HepG2 (cell line): ENCODE results near the gene ING1. TPM values are rescaled to one million over a fixed set of nuclear protein-coding genes. Genes with fewer than 3 reads are reported as not detected.

Experiments used
- ARNT2 ChIP-seq: sonication (generic); formaldehyde crosslinking; IDR thresholded peaks from 2 replicates; pipeline ENCODE4 v1.8.0; 2022; ENCODE audit warnings: mild to moderate bottlenecking, low read depth, missing genetic modification reagents, moderate library complexity
- CCAR2 ChIP-seq: fragments of 200-400 bp; formaldehyde crosslinking; optimal IDR thresholded peaks from 2 replicates; pipeline ENCODE3; 2018; ENCODE audit warnings: low read depth, mild to moderate bottlenecking, low read length, moderate library complexity
- ELK4 ChIP-seq: sonication (generic); formaldehyde crosslinking; IDR thresholded peaks from 2 replicates; pipeline ENCODE4 v1.9.0; 2021; ENCODE audit warnings: missing genetic modification reagents, borderline replicate concordance
- HHEX ChIP-seq: IDR thresholded peaks from 2 replicates; pipeline ENCODE4 v1.6.1; 2016; ENCODE audit warnings: control low read depth
- HMG20B ChIP-seq: conservative IDR thresholded peaks from 2 replicates; pipeline ENCODE4 v1.6.1; 2016; ENCODE audit warnings: missing genetic modification reagents, missing compliant biosample characterization
- JDP2 ChIP-seq: sonication (generic); formaldehyde crosslinking; IDR thresholded peaks from 2 replicates; pipeline ENCODE4 v1.8.1; 2022; ENCODE audit warnings: missing genetic modification reagents, borderline replicate concordance
- KLF9 ChIP-seq: IDR thresholded peaks from 2 replicates; pipeline ENCODE4 v1.6.1; 2016; ENCODE audit warnings: low read depth
- MAFK ChIP-seq, 2 experiments: IDR thresholded peaks in 1 of 2; conservative IDR thresholded peaks in 1 of 2; 2 replicates each; pipeline ENCODE4 v1.6.1; 2011; ENCODE audit warnings: improper control_type of control experiment in 2 of 2, low read length in 2 of 2
- MLXIP ChIP-seq: sonication (generic); formaldehyde crosslinking; IDR thresholded peaks from 2 replicates; pipeline ENCODE4 v1.9.0; 2021; ENCODE audit warnings: missing genetic modification reagents, borderline replicate concordance
- MTF1 ChIP-seq: sonication (generic); formaldehyde crosslinking; IDR thresholded peaks from 2 replicates; pipeline ENCODE4 v1.5.0; 2020; ENCODE audit warnings: missing genetic modification reagents
- MXD1 ChIP-seq: sonication (generic); formaldehyde crosslinking; IDR thresholded peaks from 2 replicates; pipeline ENCODE4 v1.4.0; 2020; ENCODE audit warnings: mild to moderate bottlenecking, missing genetic modification reagents
- NFE2L2 ChIP-seq: fragments of 150-350 bp; IDR thresholded peaks from 2 replicates; pipeline ENCODE4 v1.6.1; 2014; ENCODE audit warnings: low read length
- POLR2AphosphoS5 ChIP-seq: IDR thresholded peaks from 2 replicates; pipeline ENCODE4 v1.6.1; 2012; ENCODE audit warnings: low read depth, low read length
- RELA ChIP-seq: sonication (generic); formaldehyde crosslinking; IDR thresholded peaks from 2 replicates; pipeline ENCODE4 v1.4.0; 2020; ENCODE audit warnings: missing genetic modification reagents
- SNAPC5 ChIP-seq: sonication (generic); formaldehyde crosslinking; IDR thresholded peaks from 2 replicates; pipeline ENCODE4 v1.8.1; 2023; ENCODE audit warnings: mild to moderate bottlenecking, missing genetic modification reagents, borderline replicate concordance
- SYNCRIP ChIP-seq: fragments of 200-400 bp; formaldehyde crosslinking; IDR thresholded peaks from 2 replicates; pipeline ENCODE4 v1.6.1; 2018; ENCODE audit warnings: mild to moderate bottlenecking, low read depth, low read length; ENCODE audit not compliant: insufficient read depth
- TBL1XR1 ChIP-seq: fragments of 150-350 bp; IDR thresholded peaks from 2 replicates; pipeline ENCODE4 v1.6.1; 2014; ENCODE audit warnings: borderline replicate concordance, low read length; ENCODE audit not compliant: partially characterized antibody
- THRA ChIP-seq: sonication (generic); formaldehyde crosslinking; IDR thresholded peaks from 2 replicates; pipeline ENCODE4 v1.4.0; 2020; ENCODE audit warnings: missing genetic modification reagents, borderline replicate concordance
- ZNF253 ChIP-seq: sonication (generic); formaldehyde crosslinking; IDR thresholded peaks from 2 replicates; pipeline ENCODE4 v1.8.0; 2022; ENCODE audit warnings: mild to moderate bottlenecking, missing genetic modification reagents, borderline replicate concordance
- ZNF260 ChIP-seq: sonication (generic); formaldehyde crosslinking; IDR thresholded peaks from 2 replicates; pipeline ENCODE4 v1.4.0; 2020; ENCODE audit warnings: missing genetic modification reagents, low read depth, mild to moderate bottlenecking, borderline replicate concordance
- ZNF34 ChIP-seq: sonication (generic); formaldehyde crosslinking; IDR thresholded peaks from 2 replicates; pipeline ENCODE4 v1.4.0; 2020; ENCODE audit warnings: mild to moderate bottlenecking, missing genetic modification reagents, borderline replicate concordance
- ZNF557 ChIP-seq: sonication (generic); formaldehyde crosslinking; IDR thresholded peaks from 2 replicates; pipeline ENCODE4 v1.4.0; 2020; ENCODE audit warnings: missing genetic modification reagents
- ZNF788 ChIP-seq: sonication (generic); formaldehyde crosslinking; IDR thresholded peaks from 2 replicates; pipeline ENCODE4 v1.5.0; 2020; ENCODE audit warnings: mild to moderate bottlenecking, missing genetic modification reagents, borderline replicate concordance
- ZNF792 ChIP-seq: IDR thresholded peaks from 2 replicates; pipeline ENCODE4 v1.6.1; 2016
- ZNF878 ChIP-seq: sonication (generic); formaldehyde crosslinking; IDR thresholded peaks from 2 replicates; pipeline ENCODE4 v1.8.1; 2023; ENCODE audit warnings: mild to moderate bottlenecking, missing genetic modification reagents, moderate library complexity
- polyA plus RNA-seq, 8 experiments: library from polyadenylated mRNA; depleted of rRNA in 3 of 8; stranded (reverse) in 7 of 8; unstranded in 1 of 8; fragments of >200 nt; fragmentation: Illumina TruSeq in 4 of 8; extraction: Trizol in 4 of 8; gene quantifications; 2 replicates each; pipeline versions ENCODE4 v1.2.1 to v1.2.3, GENCODE V29; 2011 to 2016; ENCODE audit warnings: low read depth in 4 of 8, missing spikeins in 1 of 8, mixed read lengths in 1 of 8; ENCODE audit not compliant: insufficient read depth in 1 of 8
- total RNA-seq, 5 experiments: library from RNA; depleted of rRNA; stranded (reverse); fragments of >200 nt; fragmentation: Illumina TruSeq; extraction: Trizol; gene quantifications; 2 replicates each; pipeline ENCODE4 v1.2.3, GENCODE V29; 2016; ENCODE audit warnings: low read depth in 1 of 5

ING1 gene
- total and polyA plus RNA-seq, 2 of the 13 experiments (the other 11 are each of a cell fraction or from before 2014, with no cell fraction given), result 8.1 to 16.1 TPM

GRCh38 chr13:110715395-110716246, 2.1 kb downstream of the ING1 start (continued):
- TF ChIP-seq MLXIP (CRISPR knock-in tag) (no peak), THRA (CRISPR knock-in tag) (no peak), HMG20B (CRISPR knock-in tag) (no peak), RELA (no peak), ZNF260 (CRISPR knock-in tag) (no peak), NFE2L2 (no peak), ZNF253 (no peak), ZNF878 (CRISPR knock-in tag) (no peak; the same call in 1 of the 2 replicates), SYNCRIP (no peak), ZNF34 (CRISPR knock-in tag) (no peak), MAFK (conservative IDR thresholded peaks at IDR 0.05 in 1 of 2, IDR thresholded peaks at IDR 0.05 in 1 of 2; ENCODE audit: low read length in 2 of 2) (no peak), MXD1 (no peak), CCAR2 (no peak), MTF1 (CRISPR knock-in tag) (no peak), POLR2AphosphoS5 (peak; percentile 50; the same call in 1 of the 2 replicates), ARNT2 (no peak), ZNF792 (CRISPR knock-in tag) (no peak), JDP2 (CRISPR knock-in tag) (no peak; the same call in 1 of the 2 replicates), TBL1XR1 (no peak), SNAPC5 (CRISPR knock-in tag) (no peak), ELK4 (no peak), ZNF557 (CRISPR knock-in tag) (no peak), ZNF788 (CRISPR knock-in tag) (no peak), HHEX (CRISPR knock-in tag) (no peak), KLF9 (CRISPR knock-in tag) (no peak)
